ENCODE measurements around the gene SYMPK.

Gene SYMPK

GRCh38 chr19:45821103-45821521 lies 41.8 kb downstream of the SYMPK start:
- Histone ChIP-seq H3K9me2 (replicated peaks; ENCODE audit: control insufficient read depth, low read length) (no peaks in the 10 kb centered on the region), H3K4me3 (ENCODE audit: low read length) (no peak overlapping the region), H3K36me3 (ENCODE audit: control insufficient read depth, low read length) (peaks cover 63% of the 10 kb centered on the region), H3K4me1 (ENCODE audit: control insufficient read depth, low read length) (peaks cover 11% of the 10 kb centered on the region), H3K4me2 (ENCODE audit: low read length) (no peak overlapping the region), H3K79me2 (ENCODE audit: control insufficient read depth, low read length) (no peaks in the 10 kb centered on the region), H4K20me1 (ENCODE audit: control insufficient read depth, insufficient read depth, low read depth, low read length) (peaks cover 5% of the 10 kb centered on the region; the same call in 1 of the 2 replicates), H3K9me3 (ENCODE audit: control insufficient read depth, insufficient read depth, low read length) (no peaks in the 10 kb centered on the region), H3F3A (ENCODE audit: control insufficient read depth, insufficient read depth) (no peaks in the 10 kb centered on the region), H3K27me3 (ENCODE audit: control insufficient read depth, low read length) (no peaks in the 10 kb centered on the region), H3K27ac (ENCODE audit: low read depth, low read length) (no peak overlapping the region)
- TF ChIP-seq CTCF (IDR thresholded peaks at IDR 0.05; ENCODE audit: low read depth, low read length, poor library complexity, severe bottlenecking), result no peak

GRCh38 chr19:45820413-45821102 lies 42.4 kb downstream of the SYMPK start:
- peaks cover 5% of the 10 kb centered on the region; the same call in 1 of the 2 replicates for H4K20me1 ChIP-seq (ENCODE audit: control insufficient read depth, insufficient read depth, low read depth, low read length)
- no peaks in the 10 kb centered on the region for H3K27me3 ChIP-seq (ENCODE audit: control insufficient read depth, low read length)
- no peaks in the 10 kb centered on the region for H3F3A ChIP-seq (ENCODE audit: control insufficient read depth, insufficient read depth)
- H3K36me3 ChIP-seq (ENCODE audit: control insufficient read depth, low read length), result peaks cover 63% of the 10 kb centered on the region
- H3K27ac ChIP-seq (ENCODE audit: low read depth, low read length), result no peak overlapping the region
- no peaks in the 10 kb centered on the region for H3K9me3 ChIP-seq (ENCODE audit: control insufficient read depth, insufficient read depth, low read length)
- no peak overlapping the region for H3K4me3 ChIP-seq (ENCODE audit: low read length)
- H3K79me2 ChIP-seq (ENCODE audit: control insufficient read depth, low read length), result no peaks in the 10 kb centered on the region
- TF ChIP-seq CTCF (IDR thresholded peaks at IDR 0.05; ENCODE audit: low read depth, low read length, poor library complexity, severe bottlenecking) (no peak), EZH2phosphoT487 (IDR thresholded peaks at IDR 0.05; ENCODE audit: borderline replicate concordance, low read length) (no peak)
- H3K9me2 ChIP-seq (replicated peaks; ENCODE audit: control insufficient read depth, low read length), result no peaks in the 10 kb centered on the region
- peaks cover 11% of the 10 kb centered on the region for H3K4me1 ChIP-seq (ENCODE audit: control insufficient read depth, low read length)
- H3K4me2 ChIP-seq (ENCODE audit: low read length), result no peak overlapping the region

- Histone ChIP-seq H4K20me1 (ENCODE audit: control insufficient read depth, insufficient read depth, low read depth, low read length) (peaks cover 5% of the 10 kb centered on the region; the same call in 1 of the 2 replicates), H3K4me1 (ENCODE audit: control insufficient read depth, low read length) (peaks cover 11% of the 10 kb centered on the region), H3K4me2 (ENCODE audit: low read length) (no peak overlapping the region), H3F3A (ENCODE audit: control insufficient read depth, insufficient read depth) (no peaks in the 10 kb centered on the region), H3K79me2 (ENCODE audit: control insufficient read depth, low read length) (no peaks in the 10 kb centered on the region), H3K27me3 (ENCODE audit: control insufficient read depth, low read length) (no peaks in the 10 kb centered on the region), H3K27ac (ENCODE audit: low read depth, low read length) (no peak overlapping the region), H3K4me3 (ENCODE audit: low read length) (no peak overlapping the region), H3K9me3 (ENCODE audit: control insufficient read depth, insufficient read depth, low read length) (no peaks in the 10 kb centered on the region), H3K36me3 (ENCODE audit: control insufficient read depth, low read length) (peaks cover 60% of the 10 kb centered on the region), H3K9me2 (replicated peaks; ENCODE audit: control insufficient read depth, low read length) (no peaks in the 10 kb centered on the region)
- no peak for TF ChIP-seq CTCF (IDR thresholded peaks at IDR 0.05; ENCODE audit: low read depth, low read length, poor library complexity, severe bottlenecking)
- TF ChIP-seq EZH2phosphoT487 (IDR thresholded peaks at IDR 0.05; ENCODE audit: borderline replicate concordance, low read length), result no peak
Observed at GRCh38 chr19:45819769-45820168, 43.2 kb downstream of the SYMPK start.

Measured in DOHH2 (cell line).